ENCODE results near the gene ITGA8.

The ITGA8 gene

GRCh38 chr10:15719049-15719898 lies 448 bp downstream of the ITGA8 start:
- Mint-ChIP-seq H3K36me3 (ENCODE audit: low read depth) (no peaks in the 10 kb centered on the region), H3K9me3 (no peaks in the 10 kb centered on the region), H3K4me1 (ENCODE audit: low read depth) (peaks cover 6% of the 10 kb centered on the region), H3K4me3 (no peak overlapping the region), H3K27ac (no peak overlapping the region), H3K27me3 (peaks cover 62% of the 10 kb centered on the region)
- DNase-seq: no peak

DNA sequence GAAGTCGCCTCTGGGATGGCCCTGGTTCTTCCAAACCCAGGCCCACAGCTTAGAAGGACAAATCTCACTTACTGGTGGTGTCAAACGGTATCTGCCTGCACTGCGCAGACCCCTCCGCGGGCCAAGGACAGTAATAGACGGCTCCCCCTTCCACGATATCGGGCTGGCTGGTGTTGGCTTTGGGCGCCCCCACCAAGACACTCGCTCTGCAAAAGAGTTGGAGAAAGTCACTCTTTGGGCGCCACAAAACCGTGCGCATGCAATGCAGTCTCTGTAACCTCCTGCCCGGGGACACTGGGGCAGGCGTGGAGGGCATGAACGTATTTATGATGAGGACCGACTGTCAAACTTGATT lies 1.1 kb downstream of the ITGA8 start:
- H3K4me3 Mint-ChIP-seq: no peak overlapping the region
- no peaks in the 10 kb centered on the region for H3K9me3 Mint-ChIP-seq
- H3K4me1 Mint-ChIP-seq (ENCODE audit: low read depth): peaks cover 6% of the 10 kb centered on the region
- H3K27me3 Mint-ChIP-seq: peaks cover 67% of the 10 kb centered on the region
- no peaks in the 10 kb centered on the region for H3K36me3 Mint-ChIP-seq (ENCODE audit: low read depth)
- H3K27ac Mint-ChIP-seq: no peak overlapping the region
- DNase-seq: no peak

DNA sequence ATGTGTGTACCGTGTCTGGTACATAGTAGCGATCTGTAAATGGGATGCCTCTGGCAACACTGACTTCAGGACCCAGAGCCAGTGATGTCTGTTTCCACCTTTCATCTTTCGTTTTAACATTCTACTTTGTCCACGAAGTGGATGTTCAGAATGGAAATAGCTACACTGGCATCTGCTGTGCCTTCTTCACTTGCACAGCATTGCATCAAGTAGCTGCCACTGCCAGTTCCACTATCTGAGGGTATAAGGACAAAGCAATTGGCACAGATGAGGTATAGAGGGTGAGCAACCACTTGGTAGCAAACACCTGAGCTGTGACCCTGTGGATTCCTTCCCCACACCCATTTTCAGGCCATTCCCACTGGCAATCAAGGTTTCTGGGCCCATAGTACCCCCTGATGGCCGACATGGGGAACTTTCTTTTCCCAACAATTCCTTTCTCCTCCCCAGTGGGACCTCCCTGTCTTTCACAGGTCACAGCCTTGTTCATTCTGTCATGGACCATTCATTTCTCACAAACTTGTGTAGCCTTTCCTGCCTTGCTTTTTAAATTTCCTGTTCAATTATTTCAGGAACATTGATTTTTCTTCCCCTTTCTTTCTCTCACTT lies 4.0 kb downstream of the ITGA8 start:
- Mint-ChIP-seq H3K27ac (no peak overlapping the region), H3K4me3 (no peak overlapping the region), H3K27me3 (peaks cover 57% of the 10 kb centered on the region), H3K36me3 (ENCODE audit: low read depth) (no peaks in the 10 kb centered on the region), H3K9me3 (no peaks in the 10 kb centered on the region), H3K4me1 (ENCODE audit: low read depth) (peaks cover 6% of the 10 kb centered on the region)
- no peak for DNase-seq

DNA sequence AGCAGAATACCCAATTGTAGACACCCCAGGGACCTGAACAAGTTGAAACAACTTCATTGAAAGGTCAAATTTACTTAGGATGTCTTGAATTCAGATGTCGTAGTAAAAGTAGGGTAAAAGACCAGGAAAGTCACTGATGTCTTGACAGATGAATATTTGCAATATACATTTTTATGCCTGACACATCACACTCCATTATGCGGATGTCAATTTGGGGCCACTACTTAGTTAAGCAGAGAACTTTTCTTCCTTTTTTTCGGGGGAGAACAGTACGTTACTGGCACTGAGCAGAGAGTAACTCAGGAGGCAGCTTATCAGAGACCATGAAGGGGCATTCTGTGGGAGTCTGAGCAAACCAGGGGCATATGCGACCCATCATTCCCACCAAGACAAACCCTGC lies 4.9 kb downstream of the ITGA8 start:
- Mint-ChIP-seq H3K36me3 (ENCODE audit: low read depth) (no peaks in the 10 kb centered on the region), H3K4me1 (ENCODE audit: low read depth) (peaks cover 4% of the 10 kb centered on the region), H3K27ac (no peak overlapping the region), H3K27me3 (peaks cover 49% of the 10 kb centered on the region), H3K4me3 (no peak overlapping the region), H3K9me3 (no peaks in the 10 kb centered on the region)
- DNase-seq: no peak

GRCh38 chr10:15712883-15713282 lies 6.8 kb downstream of the ITGA8 start:
- H3K9me3 Mint-ChIP-seq: no peaks in the 10 kb centered on the region
- H3K27ac Mint-ChIP-seq: no peak overlapping the region
- H3K27me3 Mint-ChIP-seq: peaks cover 36% of the 10 kb centered on the region
- DNase-seq: no peak
- H3K4me3 Mint-ChIP-seq: no peak overlapping the region
- no peaks in the 10 kb centered on the region for H3K4me1 Mint-ChIP-seq (ENCODE audit: low read depth)
- H3K36me3 Mint-ChIP-seq (ENCODE audit: low read depth): no peaks in the 10 kb centered on the region

DNA sequence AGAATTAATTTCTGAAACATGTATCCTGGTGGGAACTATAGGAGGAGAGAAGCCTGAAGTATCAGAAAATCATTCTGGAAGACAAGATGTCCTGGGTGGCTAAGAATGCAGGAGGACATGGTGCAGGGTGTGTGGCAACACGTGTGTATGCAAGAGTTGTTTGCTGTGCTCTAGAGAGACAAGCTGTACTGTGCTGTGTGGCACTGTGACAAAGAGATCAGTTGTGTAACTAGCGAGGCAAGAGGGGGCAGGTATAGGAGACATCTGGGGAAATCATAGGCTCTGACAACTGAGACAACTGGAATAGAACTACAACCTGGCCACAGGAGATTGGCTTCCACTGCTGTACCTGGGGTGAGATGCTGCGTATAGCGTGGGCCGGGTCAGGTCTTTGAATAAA lies 9.3 kb downstream of the ITGA8 start:
- H3K27ac Mint-ChIP-seq: no peak overlapping the region
- H3K4me1 Mint-ChIP-seq (ENCODE audit: low read depth): no peaks in the 10 kb centered on the region
- no peak overlapping the region for H3K4me3 Mint-ChIP-seq
- H3K9me3 Mint-ChIP-seq: no peaks in the 10 kb centered on the region
- H3K36me3 Mint-ChIP-seq (ENCODE audit: low read depth): no peaks in the 10 kb centered on the region
- DNase-seq: no peak
- H3K27me3 Mint-ChIP-seq: peaks cover 21% of the 10 kb centered on the region

GRCh38 chr10:15705298-15705697 lies 14.4 kb downstream of the ITGA8 start:
- Mint-ChIP-seq H3K36me3 (ENCODE audit: low read depth) (no peaks in the 10 kb centered on the region), H3K27me3 (peaks cover 4% of the 10 kb centered on the region), H3K4me1 (ENCODE audit: low read depth) (no peaks in the 10 kb centered on the region), H3K9me3 (no peaks in the 10 kb centered on the region), H3K4me3 (no peak overlapping the region), H3K27ac (no peak overlapping the region)
- DNase-seq: no peak

GRCh38 chr10:15704581-15704968 lies 15.1 kb downstream of the ITGA8 start:
- Mint-ChIP-seq H3K27me3 (peaks cover 4% of the 10 kb centered on the region), H3K4me3 (no peak overlapping the region), H3K9me3 (no peaks in the 10 kb centered on the region), H3K36me3 (ENCODE audit: low read depth) (no peaks in the 10 kb centered on the region), H3K4me1 (ENCODE audit: low read depth) (no peaks in the 10 kb centered on the region), H3K27ac (no peak overlapping the region)
- no peak for DNase-seq

DNA sequence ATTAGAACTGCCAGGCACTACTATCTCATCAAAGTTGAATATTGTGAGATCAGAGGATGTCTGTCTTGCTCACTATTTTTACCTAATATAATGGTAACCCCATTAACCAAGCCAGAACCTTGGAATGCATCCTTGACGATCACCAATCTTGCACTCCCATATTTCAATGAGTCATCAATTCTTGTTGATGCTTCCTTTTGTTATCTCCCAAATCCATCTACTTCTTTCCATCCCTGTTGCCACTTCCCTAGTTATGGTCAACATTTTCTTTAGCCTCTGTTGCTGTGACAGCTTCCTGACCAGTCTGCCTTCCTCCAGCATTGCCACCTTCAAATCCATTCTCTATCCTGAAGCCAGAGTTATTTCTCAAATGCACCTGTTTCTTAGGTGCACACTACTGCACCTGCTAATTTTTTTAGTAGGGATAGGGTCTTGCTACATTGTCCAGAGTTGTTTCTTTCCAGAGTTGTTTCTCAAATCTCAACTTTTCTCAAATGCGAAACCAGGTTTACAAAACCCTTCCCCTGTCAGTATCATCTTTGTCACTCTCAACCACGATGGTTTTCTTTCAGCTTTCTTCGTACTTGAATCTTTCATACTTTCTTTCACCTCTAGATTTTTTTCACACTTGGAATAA lies 15.7 kb downstream of the ITGA8 start:
- Mint-ChIP-seq H3K4me3 (no peak overlapping the region), H3K4me1 (ENCODE audit: low read depth) (no peaks in the 10 kb centered on the region), H3K9me3 (no peaks in the 10 kb centered on the region), H3K36me3 (ENCODE audit: low read depth) (no peaks in the 10 kb centered on the region), H3K27me3 (peaks cover 4% of the 10 kb centered on the region), H3K27ac (no peak overlapping the region)
- DNase-seq: no peak

- Mint-ChIP-seq H3K4me3 (no peak overlapping the region), H3K27me3 (peaks cover 4% of the 10 kb centered on the region), H3K4me1 (ENCODE audit: low read depth) (no peaks in the 10 kb centered on the region), H3K27ac (no peak overlapping the region), H3K36me3 (ENCODE audit: low read depth) (no peaks in the 10 kb centered on the region), H3K9me3 (peaks cover 3% of the 10 kb centered on the region)
- no peak for DNase-seq
These were observed 16.4 kb downstream of the ITGA8 start for GRCh38 chr10:15703151-15703880.

GRCh38 chr10:15700078-15700674 lies 19.5 kb downstream of the ITGA8 start:
- Mint-ChIP-seq H3K27me3 (peaks cover 4% of the 10 kb centered on the region), H3K27ac (no peak overlapping the region), H3K36me3 (ENCODE audit: low read depth) (no peaks in the 10 kb centered on the region), H3K4me1 (ENCODE audit: low read depth) (no peaks in the 10 kb centered on the region), H3K4me3 (no peak overlapping the region), H3K9me3 (peaks cover 3% of the 10 kb centered on the region)
- no peak for DNase-seq

GRCh38 chr10:15695852-15696251 lies 23.9 kb downstream of the ITGA8 start:
- Mint-ChIP-seq H3K4me1 (ENCODE audit: low read depth) (no peaks in the 10 kb centered on the region), H3K36me3 (ENCODE audit: low read depth) (no peaks in the 10 kb centered on the region), H3K27me3 (no peaks in the 10 kb centered on the region), H3K4me3 (no peak overlapping the region), H3K9me3 (peaks cover 3% of the 10 kb centered on the region), H3K27ac (no peak overlapping the region)
- no peak for DNase-seq

- Mint-ChIP-seq H3K27me3 (peaks cover 32% of the 10 kb centered on the region), H3K27ac (no peak overlapping the region), H3K36me3 (ENCODE audit: low read depth) (no peaks in the 10 kb centered on the region), H3K9me3 (no peaks in the 10 kb centered on the region), H3K4me3 (no peak overlapping the region), H3K4me1 (ENCODE audit: low read depth) (no peaks in the 10 kb centered on the region)
- DNase-seq: no peak
These were observed 29.7 kb downstream of the ITGA8 start for GRCh38 chr10:15690031-15690430.

DNA sequence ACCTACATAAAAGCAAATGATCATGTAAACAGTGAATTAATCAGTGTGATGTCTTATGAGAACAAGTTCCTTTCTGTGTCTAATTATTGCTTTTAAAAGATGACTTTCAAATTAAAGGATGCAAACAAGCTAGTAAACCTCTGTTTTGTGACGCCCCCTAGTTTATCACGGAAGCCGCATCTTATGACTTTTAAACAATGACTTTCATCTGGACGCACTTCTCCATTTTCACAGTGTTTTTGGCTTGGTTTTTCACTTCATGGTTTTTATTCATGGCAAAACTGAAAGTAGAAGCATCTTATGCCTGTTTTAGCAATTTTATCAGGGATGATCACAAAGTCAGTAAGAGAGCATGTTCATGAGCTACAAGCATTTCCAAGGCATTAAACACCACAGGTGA lies 35.0 kb downstream of the ITGA8 start:
- Mint-ChIP-seq H3K36me3 (ENCODE audit: low read depth) (no peaks in the 10 kb centered on the region), H3K4me3 (no peak overlapping the region), H3K4me1 (ENCODE audit: low read depth) (no peaks in the 10 kb centered on the region), H3K27me3 (peaks cover 62% of the 10 kb centered on the region), H3K9me3 (no peaks in the 10 kb centered on the region), H3K27ac (no peak overlapping the region)
- DNase-seq: no peak

Measured in activated T-cell treated with anti-CD3 and anti-CD28 coated beads, Interleukin-2, amount 50 U/mL, for 24 hours (primary cell).